DOHH2 (cell line): ENCODE results near the gene PSMA8.

Experiments
- CTCF ChIP-seq: fragments of 200-600 bp; sonication (generic); IDR thresholded peaks from one replicate; pipeline ENCODE4 v1.5.1; 2014; ENCODE audit warnings: antibody characterized with exemption, mild to moderate bottlenecking, low read depth, low read length; ENCODE audit not compliant: poor library complexity, severe bottlenecking
- EZH2phosphoT487 ChIP-seq: fragments of 200-600 bp; sonication (generic); IDR thresholded peaks from 2 replicates; pipeline ENCODE4 v1.6.1; 2017; ENCODE audit warnings: borderline replicate concordance, mild to moderate bottlenecking, antibody characterized with exemption, low read length, moderate library complexity, mixed read lengths

DNA sequence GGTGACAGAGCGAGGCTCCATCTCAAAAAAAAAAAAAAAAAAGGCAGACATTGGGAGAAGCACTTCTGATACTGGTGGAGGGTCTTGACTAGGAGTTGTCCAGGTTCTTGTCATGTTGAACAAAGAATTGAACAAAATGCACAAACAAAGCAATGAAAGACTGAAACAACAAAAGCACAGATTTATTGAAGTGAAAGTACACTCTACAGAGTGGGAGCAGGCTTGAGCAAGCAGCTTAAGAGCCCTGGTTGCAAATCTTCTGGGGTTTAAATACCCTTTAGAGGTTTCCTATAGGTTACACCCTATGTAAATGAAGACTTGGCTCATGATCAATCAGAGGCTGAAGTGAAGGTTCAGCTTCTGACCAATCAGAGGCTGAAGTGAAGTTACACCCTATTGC lies 36.8 kb upstream of the PSMA8 start:
- TF ChIP-seq CTCF (no peak), EZH2phosphoT487 (no peak)
